OCI-LY3 (cell line): ENCODE results near the gene ADAMTS3.
"Not testable (repeated sequence)": the region's sequence is repeated elsewhere in the genome, so short reads cannot be mapped to it uniquely, and the experiment has no call there.

Experiments used
- H2AFZ ChIP-seq: fragments of 200-600, 300-600 bp; shearing (Covaris generic); 2 replicates; pipeline ENCODE4 v1.6.0; 2014; ENCODE audit warnings: antibody characterized with exemption, low read depth, low read length
- H3K27ac ChIP-seq: fragments of 200-600, 300-600 bp; sonication (generic); 2 replicates; pipeline ENCODE4 v1.5.1; 2014; ENCODE audit warnings: mild to moderate bottlenecking, low read length, moderate library complexity, mixed read lengths
- H3K27me3 ChIP-seq: fragments of 200-600, 300-600 bp; sonication (generic); 2 replicates; pipeline ENCODE4 v1.6.1; 2014; ENCODE audit warnings: low read depth, low read length, mixed read lengths
- H3K36me3 ChIP-seq: fragments of 200-600, 300-600 bp; sonication (generic); replicated peaks from 2 replicates; pipeline ENCODE3; 2014; ENCODE audit warnings: low read depth, low read length, mixed read lengths
- H3K4me1 ChIP-seq: fragments of 300-600, 200-600 bp; sonication (generic); 2 replicates; pipeline ENCODE4 v1.6.1; 2014; ENCODE audit warnings: low read length, mixed read lengths
- H3K4me2 ChIP-seq: fragments of 200-600, 300-600 bp; sonication (generic); 2 replicates; pipeline ENCODE4 v1.6.1; 2014; ENCODE audit warnings: low read length, mixed read lengths
- H3K4me3 ChIP-seq: fragments of 300-600, 200-600 bp; sonication (generic); 2 replicates; pipeline ENCODE4 v1.5.1; 2014; ENCODE audit warnings: antibody characterized with exemption, mild to moderate bottlenecking, low read length, moderate library complexity
- H3K79me2 ChIP-seq: fragments of 300-600, 200-600 bp; shearing (Covaris generic); 2 replicates; pipeline ENCODE4 v1.6.1; 2014; ENCODE audit warnings: mild to moderate bottlenecking, low read length, mixed read lengths
- H3K9ac ChIP-seq: fragments of 300-600, 200-600 bp; shearing (Covaris generic); 2 replicates; pipeline ENCODE4 v1.6.0; 2014; ENCODE audit warnings: mild to moderate bottlenecking, low read length, moderate library complexity
- H3K9me3 ChIP-seq: fragments of 200-600, 300-600 bp; shearing (Covaris generic); 2 replicates; pipeline ENCODE4 v1.6.1; 2014; ENCODE audit warnings: low read length, mixed read lengths; ENCODE audit not compliant: insufficient read depth
- H4K20me1 ChIP-seq: fragments of 200-600, 300-600 bp; sonication (generic); 2 replicates; pipeline ENCODE4 v1.6.1; 2016; ENCODE audit warnings: low read length, mixed read lengths; ENCODE audit not compliant: insufficient read depth
- EZH2phosphoT487 ChIP-seq: fragments of 200-600 bp; shearing (Covaris generic); IDR thresholded peaks from 2 replicates; pipeline ENCODE4 v1.6.1; 2018; ENCODE audit warnings: antibody characterized with exemption, mixed run types, low read depth
- TF ChIP-seq, protein P1 (sequence below): fragments of 200-600, 300-600 bp; sonication (generic); IDR thresholded peaks from 2 replicates; pipeline ENCODE4 v1.5.1; 2014; ENCODE audit warnings: antibody characterized with exemption, low read length, low read depth

Gene ADAMTS3

DNA sequence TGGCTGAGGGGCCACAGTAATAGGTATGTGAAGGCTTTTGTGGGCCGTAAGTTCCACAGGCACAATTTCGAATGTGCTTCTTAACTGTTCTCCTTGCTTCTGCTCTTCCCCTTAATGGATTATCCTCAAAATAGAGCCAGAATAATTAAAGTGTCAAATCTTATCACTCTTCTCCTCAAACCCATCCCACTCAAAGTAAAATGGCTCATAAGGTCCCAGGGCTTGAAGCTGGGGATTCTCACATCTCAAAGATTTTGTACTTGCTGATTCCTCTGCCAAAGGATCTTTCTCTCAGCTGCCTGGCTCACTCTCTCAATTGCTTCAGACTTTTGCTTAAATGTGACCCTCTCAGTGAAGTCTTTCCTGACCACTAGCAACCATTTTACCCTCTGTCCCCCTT is 16.6 kb downstream of the ADAMTS3 start:
- Histone ChIP-seq H3K9ac (no peak overlapping the region), H4K20me1 (no peaks in the 10 kb centered on the region)

DNA sequence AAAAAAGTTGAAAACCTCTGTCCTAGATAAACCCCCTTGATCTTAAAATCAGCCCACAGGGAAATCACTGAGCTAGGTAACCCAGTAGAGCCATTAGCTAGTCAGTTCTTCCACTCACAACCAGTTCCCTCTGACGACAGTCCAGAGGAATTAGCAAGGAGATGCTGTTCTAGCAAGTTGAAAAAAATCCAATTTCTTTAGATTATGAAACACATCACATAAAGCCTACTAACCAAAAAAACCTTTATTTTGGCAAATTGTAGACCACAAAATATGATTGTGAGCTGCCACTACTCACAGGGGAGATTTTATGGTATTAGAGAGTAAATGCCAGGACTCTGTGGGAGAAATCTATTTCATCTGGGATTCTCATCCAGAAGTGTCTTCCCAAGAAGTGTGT is 22.6 kb downstream of the ADAMTS3 start:
- Histone ChIP-seq H3K4me1 (no peaks in the 10 kb centered on the region), H3K27me3 (no peaks in the 10 kb centered on the region), H3K27ac (no peak overlapping the region), H2AFZ (no peak overlapping the region), H3K9me3 (no peaks in the 10 kb centered on the region), H3K36me3 (no peaks in the 10 kb centered on the region), H4K20me1 (no peaks in the 10 kb centered on the region), H3K4me2 (no peak overlapping the region), H3K9ac (no peak overlapping the region), H3K79me2 (no peaks in the 10 kb centered on the region), H3K4me3 (no peak overlapping the region)
- TF ChIP-seq EZH2phosphoT487, result no peak
- TF ChIP-seq, protein P1, sequence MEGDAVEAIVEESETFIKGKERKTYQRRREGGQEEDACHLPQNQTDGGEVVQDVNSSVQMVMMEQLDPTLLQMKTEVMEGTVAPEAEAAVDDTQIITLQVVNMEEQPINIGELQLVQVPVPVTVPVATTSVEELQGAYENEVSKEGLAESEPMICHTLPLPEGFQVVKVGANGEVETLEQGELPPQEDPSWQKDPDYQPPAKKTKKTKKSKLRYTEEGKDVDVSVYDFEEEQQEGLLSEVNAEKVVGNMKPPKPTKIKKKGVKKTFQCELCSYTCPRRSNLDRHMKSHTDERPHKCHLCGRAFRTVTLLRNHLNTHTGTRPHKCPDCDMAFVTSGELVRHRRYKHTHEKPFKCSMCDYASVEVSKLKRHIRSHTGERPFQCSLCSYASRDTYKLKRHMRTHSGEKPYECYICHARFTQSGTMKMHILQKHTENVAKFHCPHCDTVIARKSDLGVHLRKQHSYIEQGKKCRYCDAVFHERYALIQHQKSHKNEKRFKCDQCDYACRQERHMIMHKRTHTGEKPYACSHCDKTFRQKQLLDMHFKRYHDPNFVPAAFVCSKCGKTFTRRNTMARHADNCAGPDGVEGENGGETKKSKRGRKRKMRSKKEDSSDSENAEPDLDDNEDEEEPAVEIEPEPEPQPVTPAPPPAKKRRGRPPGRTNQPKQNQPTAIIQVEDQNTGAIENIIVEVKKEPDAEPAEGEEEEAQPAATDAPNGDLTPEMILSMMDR, result no peak

More for the DNA sequence above, 16.6 kb downstream of the ADAMTS3 start:
- Histone ChIP-seq H3K36me3 (no peaks in the 10 kb centered on the region), H3K4me1 (no peaks in the 10 kb centered on the region), H3K27ac (no peak overlapping the region), H3K4me3 (no peak overlapping the region), H3K9me3 (no peaks in the 10 kb centered on the region), H3K79me2 (no peaks in the 10 kb centered on the region), H3K4me2 (no peak overlapping the region), H3K27me3 (no peaks in the 10 kb centered on the region), H2AFZ (no peak overlapping the region)
- TF ChIP-seq, protein P1, result no peak
- TF ChIP-seq EZH2phosphoT487, result no peak

DNA sequence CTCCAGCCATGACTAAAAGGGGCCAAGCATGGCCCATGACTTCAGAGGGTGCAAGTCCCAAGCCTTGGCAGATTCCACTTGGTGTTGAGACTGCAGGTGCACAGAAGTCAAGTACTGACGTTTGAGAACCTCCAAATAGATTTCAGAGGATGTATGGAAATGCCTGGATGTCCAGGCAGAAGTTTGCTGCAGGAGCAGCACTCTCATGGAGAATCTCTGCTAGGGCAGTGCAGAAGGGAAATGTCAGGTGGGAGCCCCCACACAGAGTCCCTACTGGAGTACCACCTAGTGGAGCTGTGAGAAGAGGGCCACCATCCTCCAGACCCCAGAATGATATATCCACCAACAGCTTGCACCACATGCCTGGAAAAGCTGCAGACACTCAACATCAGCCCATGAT is 28.3 kb downstream of the ADAMTS3 start:
- H3K27ac ChIP-seq, H2AFZ ChIP-seq, H3K9me3 ChIP-seq, H3K27me3 ChIP-seq, H3K4me2 ChIP-seq, H3K4me1 ChIP-seq, H3K4me3 ChIP-seq, H3K79me2 ChIP-seq, H3K9ac ChIP-seq, H4K20me1 ChIP-seq, H3K36me3 ChIP-seq: not testable (repeated sequence)

DNA sequence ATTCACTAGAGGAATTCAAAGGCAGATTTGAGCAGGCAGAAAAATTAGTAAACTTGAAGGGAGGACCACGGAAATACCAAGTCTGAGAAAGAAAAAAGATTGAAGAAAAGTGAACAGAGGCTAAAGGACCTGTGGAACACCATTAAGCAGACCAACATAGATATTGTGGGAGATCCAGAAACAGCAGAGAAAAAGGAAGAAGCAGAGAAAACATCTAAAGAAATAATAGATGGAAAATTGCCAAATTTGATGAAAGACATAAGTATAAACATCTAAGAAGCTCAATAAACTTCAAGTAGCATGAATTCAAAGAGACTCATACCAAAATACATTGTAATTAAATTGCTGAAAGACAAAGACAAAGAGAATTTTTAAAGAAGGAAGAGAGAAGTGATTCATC is 31.0 kb downstream of the ADAMTS3 start:
- H2AFZ ChIP-seq, result no peak overlapping the region
- TF ChIP-seq, protein P1, result no peak
- TF ChIP-seq EZH2phosphoT487, result no peak
- no peak overlapping the region for H3K4me2 ChIP-seq
- H3K9ac ChIP-seq, result no peak overlapping the region
- no peaks in the 10 kb centered on the region for H3K4me1 ChIP-seq
- H3K9me3 ChIP-seq, result no peaks in the 10 kb centered on the region
- H3K36me3 ChIP-seq, result no peaks in the 10 kb centered on the region
- H3K79me2 ChIP-seq, result no peaks in the 10 kb centered on the region
- no peaks in the 10 kb centered on the region for H3K27me3 ChIP-seq
- H4K20me1 ChIP-seq, result no peaks in the 10 kb centered on the region
- H3K27ac ChIP-seq, result no peak overlapping the region
- H3K4me3 ChIP-seq, result no peak overlapping the region

DNA sequence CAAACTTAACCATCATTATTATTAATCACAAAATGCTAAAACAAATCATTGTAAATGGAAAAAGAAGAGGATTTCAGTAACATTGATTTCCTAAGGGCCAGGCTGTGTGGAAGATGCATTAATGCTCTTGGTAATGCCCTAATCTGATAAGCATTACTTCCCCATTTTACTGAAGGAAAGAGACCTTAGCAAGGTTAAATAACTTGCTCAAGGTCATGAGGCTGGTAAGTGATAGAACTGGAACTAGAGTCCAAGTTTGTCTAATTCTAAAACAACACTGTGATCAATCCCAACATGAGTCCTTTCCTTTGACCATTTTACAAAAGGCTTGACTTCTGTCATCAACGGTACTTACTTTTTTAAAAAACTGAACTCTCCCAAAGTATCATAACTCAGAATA is 32.6 kb downstream of the ADAMTS3 start:
- no peak overlapping the region for H3K4me3 ChIP-seq
- no peak overlapping the region for H3K27ac ChIP-seq
- TF ChIP-seq, protein P1, result no peak
- no peak for TF ChIP-seq EZH2phosphoT487
- no peaks in the 10 kb centered on the region for H4K20me1 ChIP-seq
- H3K36me3 ChIP-seq, result no peaks in the 10 kb centered on the region
- H3K4me1 ChIP-seq, result no peaks in the 10 kb centered on the region
- H2AFZ ChIP-seq, result no peak overlapping the region
- no peaks in the 10 kb centered on the region for H3K27me3 ChIP-seq
- no peak overlapping the region for H3K4me2 ChIP-seq
- no peaks in the 10 kb centered on the region for H3K9me3 ChIP-seq
- H3K79me2 ChIP-seq, result no peaks in the 10 kb centered on the region
- no peak overlapping the region for H3K9ac ChIP-seq
